ENCODE measurements around the gene ACD.

DNA sequence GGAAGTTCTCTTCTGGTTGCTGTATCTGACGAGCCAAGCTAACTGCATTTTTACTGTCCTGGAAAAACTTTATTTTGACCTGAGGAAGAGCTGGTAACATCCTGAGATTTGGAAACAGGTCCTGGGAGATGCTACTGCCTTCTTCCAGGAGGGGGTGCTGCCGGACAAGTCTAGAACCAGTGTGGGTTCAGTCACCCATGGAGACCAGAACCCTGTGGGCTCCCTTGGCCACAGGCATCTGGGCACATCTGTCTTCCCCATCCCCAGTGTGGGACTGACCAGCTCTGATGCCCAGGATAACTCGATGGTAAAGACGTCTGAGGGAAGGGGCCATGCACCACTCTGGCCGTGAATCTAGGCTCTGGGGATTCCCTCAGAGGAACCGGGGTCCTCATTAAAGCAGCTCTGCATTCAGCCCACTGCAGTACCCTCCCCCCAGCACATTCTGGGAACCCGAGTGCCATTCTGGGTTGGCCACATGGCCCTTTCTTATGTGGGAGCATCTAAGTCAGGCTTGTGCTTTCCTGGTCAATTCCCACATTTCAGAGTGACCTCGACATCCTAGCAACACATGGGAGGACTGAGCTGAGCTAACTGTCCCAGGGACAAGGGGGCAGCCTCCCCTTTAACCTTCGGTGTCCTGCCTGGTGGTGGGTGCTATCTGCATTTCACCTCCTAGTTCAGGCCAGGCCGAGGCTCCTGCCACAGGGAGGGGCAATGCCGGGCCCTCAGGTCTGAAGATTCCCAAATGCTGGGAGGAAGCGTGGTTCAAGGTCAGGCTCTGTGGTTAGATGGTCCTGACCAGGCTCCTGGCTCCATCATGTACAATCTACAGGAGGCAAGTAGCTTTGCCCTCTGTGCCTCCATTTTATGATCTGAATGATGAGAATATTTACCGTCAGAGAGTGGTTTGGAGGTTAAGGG is 12.9 kb upstream of the ACD start:
- TF ChIP-seq SP1 (CRISPR knock-in tag; conservative IDR thresholded peaks at IDR 0.05) (no peak), NR2C2 (CRISPR knock-in tag; IDR thresholded peaks at IDR 0.05) (no peak), ZNF121 (CRISPR knock-in tag; IDR thresholded peaks at IDR 0.05) (no peak), NFYB (CRISPR knock-in tag; conservative IDR thresholded peaks at IDR 0.05; ENCODE audit: low read depth) (no peak), CTCF (IDR thresholded peaks at IDR 0.05) (peak; percentile 62), NR1H2 (CRISPR knock-in tag; IDR thresholded peaks at IDR 0.05) (no peak), ATF2 (CRISPR knock-in tag; IDR thresholded peaks at IDR 0.05; ENCODE audit: borderline replicate concordance, low read depth) (no peak), STAT6 (CRISPR knock-in tag; conservative IDR thresholded peaks at IDR 0.05; ENCODE audit: low read depth) (no peak), ETV6 (CRISPR knock-in tag; IDR thresholded peaks at IDR 0.05) (no peak), OVOL2 (CRISPR knock-in tag; IDR thresholded peaks at IDR 0.05; ENCODE audit: borderline replicate concordance) (no peak), NR3C1 (CRISPR knock-in tag; conservative IDR thresholded peaks at IDR 0.05; ENCODE audit: low read depth) (no peak)
- TF ChIP-seq, protein P1, sequence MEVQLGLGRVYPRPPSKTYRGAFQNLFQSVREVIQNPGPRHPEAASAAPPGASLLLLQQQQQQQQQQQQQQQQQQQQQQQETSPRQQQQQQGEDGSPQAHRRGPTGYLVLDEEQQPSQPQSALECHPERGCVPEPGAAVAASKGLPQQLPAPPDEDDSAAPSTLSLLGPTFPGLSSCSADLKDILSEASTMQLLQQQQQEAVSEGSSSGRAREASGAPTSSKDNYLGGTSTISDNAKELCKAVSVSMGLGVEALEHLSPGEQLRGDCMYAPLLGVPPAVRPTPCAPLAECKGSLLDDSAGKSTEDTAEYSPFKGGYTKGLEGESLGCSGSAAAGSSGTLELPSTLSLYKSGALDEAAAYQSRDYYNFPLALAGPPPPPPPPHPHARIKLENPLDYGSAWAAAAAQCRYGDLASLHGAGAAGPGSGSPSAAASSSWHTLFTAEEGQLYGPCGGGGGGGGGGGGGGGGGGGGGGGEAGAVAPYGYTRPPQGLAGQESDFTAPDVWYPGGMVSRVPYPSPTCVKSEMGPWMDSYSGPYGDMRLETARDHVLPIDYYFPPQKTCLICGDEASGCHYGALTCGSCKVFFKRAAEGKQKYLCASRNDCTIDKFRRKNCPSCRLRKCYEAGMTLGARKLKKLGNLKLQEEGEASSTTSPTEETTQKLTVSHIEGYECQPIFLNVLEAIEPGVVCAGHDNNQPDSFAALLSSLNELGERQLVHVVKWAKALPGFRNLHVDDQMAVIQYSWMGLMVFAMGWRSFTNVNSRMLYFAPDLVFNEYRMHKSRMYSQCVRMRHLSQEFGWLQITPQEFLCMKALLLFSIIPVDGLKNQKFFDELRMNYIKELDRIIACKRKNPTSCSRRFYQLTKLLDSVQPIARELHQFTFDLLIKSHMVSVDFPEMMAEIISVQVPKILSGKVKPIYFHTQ (CRISPR knock-in tag; IDR thresholded peaks at IDR 0.05), result no peak
- TF ChIP-seq, protein P2, sequence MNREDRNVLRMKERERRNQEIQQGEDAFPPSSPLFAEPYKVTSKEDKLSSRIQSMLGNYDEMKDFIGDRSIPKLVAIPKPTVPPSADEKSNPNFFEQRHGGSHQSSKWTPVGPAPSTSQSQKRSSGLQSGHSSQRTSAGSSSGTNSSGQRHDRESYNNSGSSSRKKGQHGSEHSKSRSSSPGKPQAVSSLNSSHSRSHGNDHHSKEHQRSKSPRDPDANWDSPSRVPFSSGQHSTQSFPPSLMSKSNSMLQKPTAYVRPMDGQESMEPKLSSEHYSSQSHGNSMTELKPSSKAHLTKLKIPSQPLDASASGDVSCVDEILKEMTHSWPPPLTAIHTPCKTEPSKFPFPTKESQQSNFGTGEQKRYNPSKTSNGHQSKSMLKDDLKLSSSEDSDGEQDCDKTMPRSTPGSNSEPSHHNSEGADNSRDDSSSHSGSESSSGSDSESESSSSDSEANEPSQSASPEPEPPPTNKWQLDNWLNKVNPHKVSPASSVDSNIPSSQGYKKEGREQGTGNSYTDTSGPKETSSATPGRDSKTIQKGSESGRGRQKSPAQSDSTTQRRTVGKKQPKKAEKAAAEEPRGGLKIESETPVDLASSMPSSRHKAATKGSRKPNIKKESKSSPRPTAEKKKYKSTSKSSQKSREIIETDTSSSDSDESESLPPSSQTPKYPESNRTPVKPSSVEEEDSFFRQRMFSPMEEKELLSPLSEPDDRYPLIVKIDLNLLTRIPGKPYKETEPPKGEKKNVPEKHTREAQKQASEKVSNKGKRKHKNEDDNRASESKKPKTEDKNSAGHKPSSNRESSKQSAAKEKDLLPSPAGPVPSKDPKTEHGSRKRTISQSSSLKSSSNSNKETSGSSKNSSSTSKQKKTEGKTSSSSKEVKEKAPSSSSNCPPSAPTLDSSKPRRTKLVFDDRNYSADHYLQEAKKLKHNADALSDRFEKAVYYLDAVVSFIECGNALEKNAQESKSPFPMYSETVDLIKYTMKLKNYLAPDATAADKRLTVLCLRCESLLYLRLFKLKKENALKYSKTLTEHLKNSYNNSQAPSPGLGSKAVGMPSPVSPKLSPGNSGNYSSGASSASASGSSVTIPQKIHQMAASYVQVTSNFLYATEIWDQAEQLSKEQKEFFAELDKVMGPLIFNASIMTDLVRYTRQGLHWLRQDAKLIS (CRISPR knock-in tag; IDR thresholded peaks at IDR 0.05; ENCODE audit: borderline replicate concordance), result no peak
- TF ChIP-seq, protein P3, sequence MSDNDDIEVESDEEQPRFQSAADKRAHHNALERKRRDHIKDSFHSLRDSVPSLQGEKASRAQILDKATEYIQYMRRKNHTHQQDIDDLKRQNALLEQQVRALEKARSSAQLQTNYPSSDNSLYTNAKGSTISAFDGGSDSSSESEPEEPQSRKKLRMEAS (CRISPR knock-in tag; IDR thresholded peaks at IDR 0.05), result no peak

Data from WTC11 (cell line).